HCT116 (cell line): ENCODE measurements around the gene KLHDC10.

Source experiments
- EZH2 ChIP-seq: fragments of 200-600 bp; sonication (generic); IDR thresholded peaks from 2 replicates; pipeline ENCODE4 v1.6.1; 2017; ENCODE audit warnings: antibody characterized with exemption, mixed run types
- EZH2phosphoT487 ChIP-seq: fragments of 200-600 bp; IDR thresholded peaks from 2 replicates; pipeline ENCODE4 v1.6.1; 2018; ENCODE audit warnings: antibody characterized with exemption, borderline replicate concordance
- POLR2A ChIP-seq: IDR thresholded peaks from 2 replicates; pipeline ENCODE4 v1.7.0; 2011; ENCODE audit warnings: borderline replicate concordance; ENCODE audit not compliant: insufficient read depth, insufficient read length; ENCODE audit errors: extremely low read depth
- POLR2AphosphoS5 ChIP-seq: IDR thresholded peaks from 2 replicates; pipeline ENCODE4 v1.6.1; 2011; ENCODE audit warnings: mild to moderate bottlenecking, low read depth, low read length, moderate library complexity
- SIN3A ChIP-seq: IDR thresholded peaks from 2 replicates; pipeline ENCODE4 v1.6.1; 2012; ENCODE audit warnings: low read depth
- SRF ChIP-seq: IDR thresholded peaks from 2 replicates; pipeline ENCODE4 v1.6.1; 2012; ENCODE audit warnings: low read depth
- ZFX ChIP-seq: fragments of 450-650 bp; IDR thresholded peaks from 2 replicates; pipeline ENCODE4 v1.6.1; 2017
- ZNF274 ChIP-seq: fragments of 200-500 bp; sonication (Bioruptor generic); IDR thresholded peaks from 2 replicates; pipeline ENCODE4 v1.6.1; 2014; ENCODE audit warnings: mild to moderate bottlenecking, low read depth, low read length, inconsistent platforms
- TF ChIP-seq, protein P1 (sequence below), 3 experiments: fragments of 200-600 bp in 1 of 3; sonication (generic) in 1 of 3; IDR thresholded peaks in 2 of 3; conservative IDR thresholded peaks in 1 of 3; 2 replicates each; pipeline ENCODE4 v1.5.1; 2012 to 2017; ENCODE audit warnings: low read depth in 2 of 3, low read length in 2 of 3, antibody characterized with exemption in 1 of 3, borderline replicate concordance in 1 of 3, control low read depth in 1 of 3, mild to moderate bottlenecking in 1 of 3, mixed read lengths in 1 of 3, mixed run types in 1 of 3, moderate library complexity in 1 of 3; ENCODE audit not compliant: insufficient read depth in 1 of 3
- TF ChIP-seq, protein P2 (sequence below): IDR thresholded peaks from 2 replicates; pipeline ENCODE4 v1.6.1; 2012; ENCODE audit warnings: low read depth
- TF ChIP-seq, protein P3 (sequence below): IDR thresholded peaks from 2 replicates; pipeline ENCODE4 v1.6.1; 2012
- TF ChIP-seq, protein P4 (sequence below): IDR thresholded peaks from 2 replicates; pipeline ENCODE4 v1.6.1; 2011; ENCODE audit warnings: mild to moderate bottlenecking, low read length, moderate library complexity; ENCODE audit not compliant: insufficient replicate concordance; ENCODE audit errors: extremely low read depth
- TF ChIP-seq, protein P5 (sequence below): IDR thresholded peaks from 2 replicates; pipeline ENCODE4 v1.6.1; 2012

DNA sequence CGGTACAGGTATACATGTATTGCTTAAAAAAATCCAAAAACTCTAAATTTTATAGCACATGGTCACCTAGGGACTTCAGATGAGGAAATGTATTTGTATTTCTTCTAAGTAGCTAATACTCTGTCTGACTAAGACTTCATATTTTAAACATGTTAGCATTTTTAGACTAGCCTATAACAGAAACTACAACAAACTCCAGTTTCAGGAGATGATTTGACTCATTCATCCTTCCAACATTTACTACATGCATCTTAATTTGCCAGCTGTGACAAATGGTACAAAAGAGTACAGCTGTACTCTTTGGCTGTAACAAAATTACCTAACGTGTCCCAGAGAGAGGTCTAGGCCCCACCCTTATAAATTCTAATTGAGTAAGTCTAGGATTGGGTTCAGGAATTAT is 112.7 kb downstream of the KLHDC10 start:
- no peak for TF ChIP-seq EZH2phosphoT487
- TF ChIP-seq, protein P1, sequence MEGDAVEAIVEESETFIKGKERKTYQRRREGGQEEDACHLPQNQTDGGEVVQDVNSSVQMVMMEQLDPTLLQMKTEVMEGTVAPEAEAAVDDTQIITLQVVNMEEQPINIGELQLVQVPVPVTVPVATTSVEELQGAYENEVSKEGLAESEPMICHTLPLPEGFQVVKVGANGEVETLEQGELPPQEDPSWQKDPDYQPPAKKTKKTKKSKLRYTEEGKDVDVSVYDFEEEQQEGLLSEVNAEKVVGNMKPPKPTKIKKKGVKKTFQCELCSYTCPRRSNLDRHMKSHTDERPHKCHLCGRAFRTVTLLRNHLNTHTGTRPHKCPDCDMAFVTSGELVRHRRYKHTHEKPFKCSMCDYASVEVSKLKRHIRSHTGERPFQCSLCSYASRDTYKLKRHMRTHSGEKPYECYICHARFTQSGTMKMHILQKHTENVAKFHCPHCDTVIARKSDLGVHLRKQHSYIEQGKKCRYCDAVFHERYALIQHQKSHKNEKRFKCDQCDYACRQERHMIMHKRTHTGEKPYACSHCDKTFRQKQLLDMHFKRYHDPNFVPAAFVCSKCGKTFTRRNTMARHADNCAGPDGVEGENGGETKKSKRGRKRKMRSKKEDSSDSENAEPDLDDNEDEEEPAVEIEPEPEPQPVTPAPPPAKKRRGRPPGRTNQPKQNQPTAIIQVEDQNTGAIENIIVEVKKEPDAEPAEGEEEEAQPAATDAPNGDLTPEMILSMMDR (IDR thresholded peaks at IDR 0.05 in 2 of 3, conservative IDR thresholded peaks at IDR 0.05 in 1 of 3; ENCODE audit: borderline replicate concordance in 1 of 3, insufficient read depth in 1 of 3, low read depth in 2 of 3, low read length in 2 of 3), result no peak
- TF ChIP-seq POLR2A, result no peak
- no peak for TF ChIP-seq EZH2
- no peak for TF ChIP-seq POLR2AphosphoS5
- TF ChIP-seq ZFX, result no peak
- no peak for TF ChIP-seq ZNF274
- TF ChIP-seq, protein P2, sequence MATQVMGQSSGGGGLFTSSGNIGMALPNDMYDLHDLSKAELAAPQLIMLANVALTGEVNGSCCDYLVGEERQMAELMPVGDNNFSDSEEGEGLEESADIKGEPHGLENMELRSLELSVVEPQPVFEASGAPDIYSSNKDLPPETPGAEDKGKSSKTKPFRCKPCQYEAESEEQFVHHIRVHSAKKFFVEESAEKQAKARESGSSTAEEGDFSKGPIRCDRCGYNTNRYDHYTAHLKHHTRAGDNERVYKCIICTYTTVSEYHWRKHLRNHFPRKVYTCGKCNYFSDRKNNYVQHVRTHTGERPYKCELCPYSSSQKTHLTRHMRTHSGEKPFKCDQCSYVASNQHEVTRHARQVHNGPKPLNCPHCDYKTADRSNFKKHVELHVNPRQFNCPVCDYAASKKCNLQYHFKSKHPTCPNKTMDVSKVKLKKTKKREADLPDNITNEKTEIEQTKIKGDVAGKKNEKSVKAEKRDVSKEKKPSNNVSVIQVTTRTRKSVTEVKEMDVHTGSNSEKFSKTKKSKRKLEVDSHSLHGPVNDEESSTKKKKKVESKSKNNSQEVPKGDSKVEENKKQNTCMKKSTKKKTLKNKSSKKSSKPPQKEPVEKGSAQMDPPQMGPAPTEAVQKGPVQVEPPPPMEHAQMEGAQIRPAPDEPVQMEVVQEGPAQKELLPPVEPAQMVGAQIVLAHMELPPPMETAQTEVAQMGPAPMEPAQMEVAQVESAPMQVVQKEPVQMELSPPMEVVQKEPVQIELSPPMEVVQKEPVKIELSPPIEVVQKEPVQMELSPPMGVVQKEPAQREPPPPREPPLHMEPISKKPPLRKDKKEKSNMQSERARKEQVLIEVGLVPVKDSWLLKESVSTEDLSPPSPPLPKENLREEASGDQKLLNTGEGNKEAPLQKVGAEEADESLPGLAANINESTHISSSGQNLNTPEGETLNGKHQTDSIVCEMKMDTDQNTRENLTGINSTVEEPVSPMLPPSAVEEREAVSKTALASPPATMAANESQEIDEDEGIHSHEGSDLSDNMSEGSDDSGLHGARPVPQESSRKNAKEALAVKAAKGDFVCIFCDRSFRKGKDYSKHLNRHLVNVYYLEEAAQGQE, result no peak
- TF ChIP-seq, protein P3, sequence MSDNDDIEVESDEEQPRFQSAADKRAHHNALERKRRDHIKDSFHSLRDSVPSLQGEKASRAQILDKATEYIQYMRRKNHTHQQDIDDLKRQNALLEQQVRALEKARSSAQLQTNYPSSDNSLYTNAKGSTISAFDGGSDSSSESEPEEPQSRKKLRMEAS, result no peak
- TF ChIP-seq, protein P4, sequence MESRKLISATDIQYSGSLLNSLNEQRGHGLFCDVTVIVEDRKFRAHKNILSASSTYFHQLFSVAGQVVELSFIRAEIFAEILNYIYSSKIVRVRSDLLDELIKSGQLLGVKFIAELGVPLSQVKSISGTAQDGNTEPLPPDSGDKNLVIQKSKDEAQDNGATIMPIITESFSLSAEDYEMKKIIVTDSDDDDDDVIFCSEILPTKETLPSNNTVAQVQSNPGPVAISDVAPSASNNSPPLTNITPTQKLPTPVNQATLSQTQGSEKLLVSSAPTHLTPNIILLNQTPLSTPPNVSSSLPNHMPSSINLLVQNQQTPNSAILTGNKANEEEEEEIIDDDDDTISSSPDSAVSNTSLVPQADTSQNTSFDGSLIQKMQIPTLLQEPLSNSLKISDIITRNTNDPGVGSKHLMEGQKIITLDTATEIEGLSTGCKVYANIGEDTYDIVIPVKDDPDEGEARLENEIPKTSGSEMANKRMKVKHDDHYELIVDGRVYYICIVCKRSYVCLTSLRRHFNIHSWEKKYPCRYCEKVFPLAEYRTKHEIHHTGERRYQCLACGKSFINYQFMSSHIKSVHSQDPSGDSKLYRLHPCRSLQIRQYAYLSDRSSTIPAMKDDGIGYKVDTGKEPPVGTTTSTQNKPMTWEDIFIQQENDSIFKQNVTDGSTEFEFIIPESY, result no peak
- TF ChIP-seq, protein P5, sequence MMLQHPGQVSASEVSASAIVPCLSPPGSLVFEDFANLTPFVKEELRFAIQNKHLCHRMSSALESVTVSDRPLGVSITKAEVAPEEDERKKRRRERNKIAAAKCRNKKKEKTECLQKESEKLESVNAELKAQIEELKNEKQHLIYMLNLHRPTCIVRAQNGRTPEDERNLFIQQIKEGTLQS, result no peak
- TF ChIP-seq SRF, result no peak
- no peak for TF ChIP-seq SIN3A
